H1 (cell line): ENCODE data around the gene TAPT1. TPM values are rescaled to one million over a fixed set of nuclear protein-coding genes. Genes with fewer than 3 reads are reported as not detected.

Source experiments
- CTCF ChIA-PET: fragments of 300-600 bp; sonication (Branson Sonifier 250); formaldehyde crosslinking; loops from one replicate; lab custom pipeline; 2021; ENCODE audit not compliant: partially characterized antibody; lab: Charles Lee
- POLR2A ChIA-PET: fragments of 300-600 bp; sonication (Branson Sonifier 250); formaldehyde crosslinking; loops from one replicate; lab custom pipeline; 2021; ENCODE audit warnings: inconsistent platforms; ENCODE audit not compliant: partially characterized antibody; lab: Charles Lee
- DNase-seq, 2 experiments: peaks; one replicate each; pipeline versions ENCODE4 v3.0.0 to v3.0.0-alpha.2; 2010 to 2022; ENCODE audit warnings: low spot score in 2 of 2, low read depth in 1 of 2, mixed read lengths in 1 of 2
- FAIRE-seq: peaks from 2 replicates; lab custom pipeline; 2011; peaks lifted over from hg19 to GRCh38; lab: Jason Lieb, UNC
- H2AFZ ChIP-seq: 2 replicates; pipeline ENCODE4 v1.8.1; 2012; ENCODE audit warnings: low read length, inconsistent platforms
- H2AK5ac ChIP-seq: 2 replicates; pipeline ENCODE4 v1.6.1; 2013; ENCODE audit warnings: low read depth, low read length
- H2BK120ac ChIP-seq: replicated peaks from 2 replicates; pipeline ENCODE3; 2013; ENCODE audit warnings: low read depth, low read length, inconsistent platforms
- H2BK12ac ChIP-seq: 2 replicates; pipeline ENCODE4 v1.6.1; 2013; ENCODE audit warnings: low read depth, low read length
- H2BK15ac ChIP-seq: 2 replicates; pipeline ENCODE4 v1.6.1; 2013; ENCODE audit warnings: low read length
- H2BK20ac ChIP-seq: 2 replicates; pipeline ENCODE4 v1.6.1; 2013; ENCODE audit warnings: low read length
- H2BK5ac ChIP-seq: 2 replicates; pipeline ENCODE4 v1.6.1; 2013; ENCODE audit warnings: low read depth, low read length
- H3K14ac ChIP-seq: 2 replicates; pipeline ENCODE4 v1.6.1; 2013; ENCODE audit warnings: inconsistent platforms; ENCODE audit not compliant: insufficient read length
- H3K18ac ChIP-seq: 2 replicates; pipeline ENCODE4 v1.6.1; 2013; ENCODE audit warnings: low read length; ENCODE audit errors: extremely low read depth
- H3K23ac ChIP-seq: 2 replicates; pipeline ENCODE4 v1.6.1; 2013; ENCODE audit warnings: inconsistent platforms; ENCODE audit not compliant: insufficient read length
- H3K23me2 ChIP-seq: 2 replicates; pipeline ENCODE4 v1.6.1; 2013; ENCODE audit warnings: low read depth, low read length
- H3K27ac ChIP-seq: 2 replicates; pipeline ENCODE4 v1.6.1; 2011; ENCODE audit warnings: low read depth, low read length, inconsistent platforms
- H3K27me3 ChIP-seq, 4 experiments: replicated peaks in 1 of 4; 1 replicate in 1 of 4; 2 replicates in 3 of 4; pipeline versions ENCODE4 v1.6.1 to v1.8.1; 2011 to 2013; ENCODE audit warnings: low read length in 3 of 4, mild to moderate bottlenecking in 3 of 4, inconsistent platforms in 2 of 4, mixed read lengths in 2 of 4, moderate library complexity in 1 of 4; ENCODE audit not compliant: control insufficient read depth in 3 of 4, insufficient read depth in 3 of 4; ENCODE audit errors: extremely low read depth in 1 of 4
- H3K36me3 ChIP-seq, 4 experiments: 2 replicates each; pipeline versions ENCODE4 v1.6.1 to v1.8.1; 2011 to 2013; ENCODE audit warnings: mild to moderate bottlenecking in 4 of 4, low read length in 3 of 4, moderate library complexity in 2 of 4, control low read depth in 1 of 4, inconsistent platforms in 1 of 4; ENCODE audit not compliant: insufficient read depth in 4 of 4, control insufficient read depth in 2 of 4
- H3K4ac ChIP-seq: replicated peaks from 2 replicates; pipeline ENCODE3; 2013; ENCODE audit warnings: low read length, low read depth, mixed read lengths, inconsistent platforms; ENCODE audit not compliant: insufficient read length
- H3K4me1 ChIP-seq, 4 experiments: replicated peaks in 1 of 4; 1 replicate in 1 of 4; 2 replicates in 3 of 4; pipeline versions ENCODE4 v1.6.1 to v1.8.1; 2011 to 2013; ENCODE audit warnings: low read length in 3 of 4, inconsistent platforms in 2 of 4, mixed read lengths in 1 of 4; ENCODE audit not compliant: insufficient read depth in 4 of 4, control insufficient read depth in 3 of 4
- H3K4me2 ChIP-seq, 2 experiments: 2 replicates each; pipeline versions ENCODE4 v1.6.1 to v1.8.1; 2011 to 2013; ENCODE audit warnings: low read depth in 2 of 2, low read length in 2 of 2, control low read depth in 1 of 2, inconsistent platforms in 1 of 2, mild to moderate bottlenecking in 1 of 2; ENCODE audit not compliant: insufficient read depth in 1 of 2
- H3K4me3 ChIP-seq, 4 experiments: fragments of 200-600, 300-600 bp in 1 of 4; sonication (generic), shearing (Covaris generic), sonication (Bioruptor Twin) in 1 of 4; 2 replicates each; pipeline versions ENCODE4 v1.5.1 to v1.8.1; 2011 to 2016; ENCODE audit warnings: low read length in 4 of 4, low read depth in 3 of 4, control low read depth in 2 of 4, inconsistent platforms in 2 of 4, mild to moderate bottlenecking in 2 of 4, mixed read lengths in 1 of 4, moderate library complexity in 1 of 4; ENCODE audit not compliant: insufficient read depth in 2 of 4; ENCODE audit errors: extremely low read depth in 1 of 4
- H3K56ac ChIP-seq: replicated peaks from 2 replicates; pipeline ENCODE3; 2013; ENCODE audit warnings: low read depth, mild to moderate bottlenecking, mixed read lengths, low read length, inconsistent platforms; ENCODE audit not compliant: insufficient read length
- H3K79me1 ChIP-seq: 2 replicates; pipeline ENCODE4 v1.6.1; 2013; ENCODE audit warnings: low read depth, low read length, control low read depth
- H3K79me2 ChIP-seq, 2 experiments: 2 replicates each; pipeline versions ENCODE4 v1.6.1 to v1.8.1; 2012 to 2013; ENCODE audit warnings: low read length in 2 of 2, mild to moderate bottlenecking in 2 of 2, inconsistent platforms in 1 of 2; ENCODE audit not compliant: insufficient read depth in 2 of 2, control insufficient read depth in 1 of 2
- H3K9ac ChIP-seq, 4 experiments: replicated peaks in 1 of 4; 1 replicate in 1 of 4; 2 replicates in 3 of 4; pipeline versions ENCODE4 v1.6.1 to v1.8.1; 2011 to 2013; ENCODE audit warnings: low read depth in 3 of 4, low read length in 3 of 4, control low read depth in 2 of 4, mild to moderate bottlenecking in 2 of 4, moderate library complexity in 2 of 4, inconsistent platforms in 1 of 4; ENCODE audit errors: extremely low read depth in 1 of 4
- H3K9me3 ChIP-seq, 2 experiments: 2 replicates each; pipeline versions ENCODE4 v1.6.1 to v1.8.1; 2012 to 2013; ENCODE audit warnings: mild to moderate bottlenecking in 2 of 2, moderate library complexity in 2 of 2, control low read depth in 1 of 2, inconsistent platforms in 1 of 2, low read depth in 1 of 2, low read length in 1 of 2, mixed read lengths in 1 of 2; ENCODE audit not compliant: insufficient read depth in 2 of 2
- H4K20me1 ChIP-seq, 2 experiments: replicated peaks in 1 of 2; 2 replicates each; pipeline versions ENCODE3 to v1.8.1; 2011 to 2013; ENCODE audit warnings: inconsistent platforms in 2 of 2, low read length in 2 of 2, mild to moderate bottlenecking in 1 of 2; ENCODE audit not compliant: insufficient read depth in 2 of 2, control insufficient read depth in 1 of 2
- H4K5ac ChIP-seq: 2 replicates; pipeline ENCODE4 v1.6.1; 2013; ENCODE audit warnings: low read length, low read depth, mixed read lengths, inconsistent platforms; ENCODE audit not compliant: insufficient read length
- H4K8ac ChIP-seq: 2 replicates; pipeline ENCODE4 v1.8.0; 2013; ENCODE audit warnings: mild to moderate bottlenecking, moderate library complexity, low read length, inconsistent platforms; ENCODE audit not compliant: insufficient read depth; ENCODE audit errors: extremely low read depth
- H4K91ac ChIP-seq: replicated peaks from 2 replicates; pipeline ENCODE3; 2013; ENCODE audit warnings: low read length, mixed read lengths, inconsistent platforms; ENCODE audit not compliant: insufficient read length
- CEBPB ChIP-seq: IDR thresholded peaks from 2 replicates; pipeline ENCODE4 v1.6.1; 2012; ENCODE audit warnings: low read depth, low read length
- WGBS, 2 experiments: shearing (Covaris generic) in 1 of 2; methylation state at CpG; one replicate each; pipeline versions ENCODE4 v1.1.6 to v1.1.7; 2013 to 2015; ENCODE audit warnings: low lambda C conversion rate in 2 of 2, mixed read lengths in 2 of 2, inconsistent platforms in 1 of 2, low coverage in 1 of 2, missing lambda C conversion rate in 1 of 2; ENCODE audit not compliant: insufficient replicate concordance in 2 of 2, insufficient coverage in 1 of 2, insufficient read length in 1 of 2; ENCODE audit errors: extremely low coverage in 1 of 2, missing lambda C conversion rate in 1 of 2; 5-methylcytosine and 5-hydroxymethylcytosine counted together
- polyA plus RNA-seq, 7 experiments: library from polyadenylated mRNA; depleted of rRNA in 3 of 7; stranded (reverse) in 5 of 7; unstranded in 2 of 7; fragments of >200 nt in 5 of 7; fragments of 200-250 nt in 2 of 7; gene quantifications; 1 replicate in 5 of 7; 2 replicates in 1 of 7; 4 replicates in 1 of 7; pipeline versions ENCODE4 v1.2.1 to v1.2.3, GENCODE V29; 2011 to 2013; ENCODE audit warnings: missing spikeins in 2 of 7, mixed read lengths in 2 of 7
- total RNA-seq: library from RNA; stranded (reverse); fragmentation: NEBNext Ultra II Directional; extraction: Animal tissue kit (Norgen Biotek cat#: 25700); gene quantifications from 2 replicates; pipeline ENCODE4 v1.2.1, GENCODE V29; 2021

The TAPT1 gene
- total and polyA plus RNA-seq, 2 of the 8 experiments (the other 6 are each of a cell fraction or from before 2014, with no cell fraction given), result 4.2 to 15.3 TPM

GRCh38 chr4:16192631-16193518 is 33.4 kb downstream of the TAPT1 start:
- Histone ChIP-seq H4K20me1 (no peaks in the 10 kb centered on the region), H3K4me2 (no peak overlapping the region), H3K4me1 (peaks cover 0 to 1% (median 0%) of the 10 kb centered on the region in 4 experiments; a peak in 2 of 7 replicates), H3K9me3 (no peaks in the 10 kb centered on the region), H3K4me3 (no peak overlapping the region), H3K4ac (no peak overlapping the region), H4K8ac (no peak overlapping the region), H2BK20ac (no peak overlapping the region), H2AK5ac (no peak overlapping the region), H2BK5ac (no peak overlapping the region), H3K23ac (no peak overlapping the region), H3K36me3 (peaks cover 0 to 4% (median 2%) of the 10 kb centered on the region in 4 experiments; a peak in 3 of 8 replicates), H2BK120ac (no peak overlapping the region), H3K14ac (no peak overlapping the region), H3K9ac (no peak overlapping the region), H3K79me2 (no peaks in the 10 kb centered on the region), H3K79me1 (no peaks in the 10 kb centered on the region), H2BK15ac (no peak overlapping the region), H3K27me3 (no peaks in the 10 kb centered on the region), H3K18ac (no peak overlapping the region), H3K23me2 (no peaks in the 10 kb centered on the region), H3K27ac (no peak overlapping the region), H3K56ac (no peak overlapping the region), H4K91ac (no peak overlapping the region), H2AFZ (no peak overlapping the region), H2BK12ac (no peak overlapping the region), H4K5ac (no peak overlapping the region)
- FAIRE-seq (no peak), DNase-seq (no peak)
- ChIA-PET POLR2A (interaction anchor here (0.9 kb wide), 1 partner anchor 110 kb away, joined by 3 read pairs; no protein-coding TSS in a partner anchor), CTCF (interaction anchor here (0.9 to 6.0 kb wide), 4 partner anchors 10 to 19 kb away, joined by 3 to 57 read pairs (median 3); no protein-coding TSS in a partner anchor)
- 90% methylated on average over 5 of the region's 5 CpGs; no CpG with 5 or more reads in 1 of the 2 experiments for WGBS, 2 experiments
- TF ChIP-seq CEBPB, result 0 out of 2 replicates have a peak, but pooled peaks have one; percentile 10
